Activated CD4-positive, alpha-beta memory T cell treated with anti-CD3 and anti-CD28 coated beads for 36 hours (primary cell): ENCODE data around the gene NVL. TPM values are rescaled to one million over a fixed set of nuclear protein-coding genes. Genes with fewer than 3 reads are reported as not detected.
"Not testable (repeated sequence)": the region's sequence is repeated elsewhere in the genome, so short reads cannot be mapped to it uniquely, and the experiment has no call there.

ENCODE experiments used
- CTCF ChIA-PET: fragments of 350-600 bp; sonication (Branson Sonifier 250); formaldehyde crosslinking; loops from one replicate; lab custom pipeline; 2021; ENCODE audit warnings: antibody characterized with exemption, inconsistent platforms; lab: Charles Lee
- POLR2A ChIA-PET: fragments of 350-600 bp; sonication (Branson Sonifier 250); formaldehyde crosslinking; loops from one replicate; lab custom pipeline; 2021; ENCODE audit warnings: antibody characterized with exemption; lab: Charles Lee
- DNase-seq: peaks from one replicate; pipeline ENCODE4 v3.0.0-alpha.2; 2020
- H3K27ac Mint-ChIP-seq: one replicate; pipeline ENCODE4 v1.8.0; 2021; ENCODE audit warnings: mixed read lengths
- H3K27me3 Mint-ChIP-seq: one replicate; pipeline ENCODE4 v1.8.0; 2021; ENCODE audit warnings: mixed read lengths
- H3K36me3 Mint-ChIP-seq: one replicate; pipeline ENCODE4 v1.8.0; 2021; ENCODE audit warnings: mixed read lengths
- H3K4me1 Mint-ChIP-seq: one replicate; pipeline ENCODE4 v1.8.0; 2021; ENCODE audit warnings: low read depth, mixed read lengths
- H3K4me3 Mint-ChIP-seq: one replicate; pipeline ENCODE4 v1.8.0; 2021; ENCODE audit warnings: mild to moderate bottlenecking, mixed read lengths
- H3K9me3 Mint-ChIP-seq: one replicate; pipeline ENCODE4 v1.8.0; 2021; ENCODE audit warnings: mixed read lengths
- intact Hi-C: fragments of 100-400 bp; cut with micrococcal nuclease; formaldehyde crosslinking; loops from one replicate; pipeline ENCODE4 v1.15.1; 2023
- total RNA-seq, 2 experiments: library from RNA; stranded (reverse); gene quantifications; one replicate each; pipeline ENCODE4 v1.2.3, GENCODE V29; 2021

NVL gene
- total RNA-seq, 2 experiments from 2014 or later = 32.5 to 38.0 TPM

GRCh38 chr1:224219612-224220059 is 110.3 kb downstream of the NVL start:
- ChIA-PET CTCF (no interaction called here), POLR2A (no interaction called here)
- H3K4me3 Mint-ChIP-seq = no peak overlapping the region

GRCh38 chr1:224219011-224219611 is 110.9 kb downstream of the NVL start:
- CTCF ChIA-PET = no interaction called here
- H3K4me3 Mint-ChIP-seq = no peak overlapping the region
- H3K27me3 Mint-ChIP-seq = no peaks in the 10 kb centered on the region
- intact Hi-C loops = no loop called here
- no peak for DNase-seq
- H3K27ac Mint-ChIP-seq = no peak overlapping the region
- no peaks in the 10 kb centered on the region for H3K9me3 Mint-ChIP-seq
- POLR2A ChIA-PET = no interaction called here
- H3K36me3 Mint-ChIP-seq = no peaks in the 10 kb centered on the region
- no peaks in the 10 kb centered on the region for H3K4me1 Mint-ChIP-seq

More at GRCh38 chr1:224219612-224220059, 110.3 kb downstream of the NVL start:
- intact Hi-C loops = no loop called here
- H3K27ac Mint-ChIP-seq = no peak overlapping the region
- no peaks in the 10 kb centered on the region for H3K27me3 Mint-ChIP-seq
- H3K9me3 Mint-ChIP-seq = no peaks in the 10 kb centered on the region
- H3K36me3 Mint-ChIP-seq = no peaks in the 10 kb centered on the region
- no peaks in the 10 kb centered on the region for H3K4me1 Mint-ChIP-seq
- no peak for DNase-seq

- no peaks in the 10 kb centered on the region for H3K9me3 Mint-ChIP-seq
- POLR2A ChIA-PET = no interaction called here
- H3K4me3 Mint-ChIP-seq = no peak overlapping the region
- no peak overlapping the region for H3K27ac Mint-ChIP-seq
- H3K4me1 Mint-ChIP-seq = no peaks in the 10 kb centered on the region
- H3K36me3 Mint-ChIP-seq = no peaks in the 10 kb centered on the region
- no peaks in the 10 kb centered on the region for H3K27me3 Mint-ChIP-seq
- intact Hi-C loops = no loop called here
- CTCF ChIA-PET = no interaction called here
- DNase-seq = no peak
Observed at GRCh38 chr1:224217655-224218623, 112.0 kb downstream of the NVL start.

DNA sequence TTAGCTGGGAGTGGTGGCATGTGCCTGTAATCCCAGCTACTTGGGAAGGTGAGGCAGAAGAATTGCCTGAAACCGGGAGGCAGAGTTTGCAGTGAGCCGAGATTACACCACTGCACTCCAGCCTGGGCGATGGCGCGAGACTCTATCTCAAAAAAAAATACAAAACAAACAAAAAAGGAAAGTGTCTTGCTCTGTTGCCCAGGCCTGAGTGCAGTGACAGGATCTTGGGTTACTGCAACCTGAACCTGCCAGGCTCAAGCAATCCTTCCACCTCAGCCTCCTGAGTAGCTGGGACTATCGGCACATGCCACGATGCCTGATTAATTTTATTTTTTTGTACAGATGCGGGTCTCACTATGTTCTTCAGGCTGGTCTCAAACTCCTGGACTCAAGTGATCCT is 113.6 kb downstream of the NVL start:
- H3K27ac Mint-ChIP-seq = no peak overlapping the region
- ChIA-PET POLR2A (no interaction called here), CTCF (no interaction called here)
- intact Hi-C loops = no loop called here
- H3K36me3 Mint-ChIP-seq = no peaks in the 10 kb centered on the region
- no peaks in the 10 kb centered on the region for H3K27me3 Mint-ChIP-seq
- H3K4me1 Mint-ChIP-seq = no peaks in the 10 kb centered on the region
- H3K9me3 Mint-ChIP-seq = no peaks in the 10 kb centered on the region
- no peak for DNase-seq
- H3K4me3 Mint-ChIP-seq = no peak overlapping the region

DNA sequence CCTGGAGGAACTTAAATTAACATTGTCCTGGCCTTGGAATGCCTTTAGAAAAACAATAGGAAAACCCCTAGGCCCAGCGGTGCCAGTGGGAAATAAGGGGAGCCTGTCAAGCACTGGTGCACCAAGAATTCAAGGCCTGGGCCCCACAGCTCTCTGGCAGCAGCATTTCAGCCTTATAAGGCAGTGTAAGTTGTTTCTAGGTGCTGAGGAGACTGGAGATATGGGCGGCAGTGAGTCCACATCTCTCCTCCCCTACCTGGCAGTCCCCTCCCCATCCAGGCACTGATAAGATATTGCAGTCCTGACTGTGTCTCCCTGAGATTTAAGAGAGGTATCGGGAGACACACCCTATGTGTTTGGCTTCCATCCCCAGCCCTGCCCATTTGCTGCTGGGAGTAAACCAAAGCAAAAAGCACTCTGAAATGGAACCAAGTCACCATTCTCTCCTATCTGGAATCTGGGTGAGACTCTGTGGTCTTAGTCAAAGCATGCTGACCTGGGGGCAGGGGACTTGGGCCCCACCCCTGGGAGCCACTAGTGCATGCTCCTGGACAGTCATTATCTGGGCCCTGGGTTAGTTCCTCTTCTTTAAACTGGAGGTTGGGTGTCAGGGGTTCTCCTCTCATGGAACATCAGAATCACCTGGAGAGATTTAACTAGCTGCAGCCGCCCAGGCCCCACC is 116.4 kb downstream of the NVL start:
- no peak overlapping the region for H3K4me3 Mint-ChIP-seq
- POLR2A ChIA-PET = no interaction called here
- H3K27ac Mint-ChIP-seq = no peak overlapping the region
- H3K27me3 Mint-ChIP-seq = no peaks in the 10 kb centered on the region
- no peak for DNase-seq
- CTCF ChIA-PET = no interaction called here
- H3K4me1 Mint-ChIP-seq = no peaks in the 10 kb centered on the region
- no peaks in the 10 kb centered on the region for H3K9me3 Mint-ChIP-seq
- intact Hi-C loops = no loop called here
- H3K36me3 Mint-ChIP-seq = no peaks in the 10 kb centered on the region

GRCh38 chr1:224212618-224213061 is 117.3 kb downstream of the NVL start:
- intact Hi-C loops = no loop called here
- ChIA-PET CTCF (no interaction called here), POLR2A (no interaction called here)
- H3K4me3 Mint-ChIP-seq = no peak overlapping the region
- H3K4me1 Mint-ChIP-seq = no peaks in the 10 kb centered on the region
- no peaks in the 10 kb centered on the region for H3K9me3 Mint-ChIP-seq
- no peaks in the 10 kb centered on the region for H3K36me3 Mint-ChIP-seq
- no peaks in the 10 kb centered on the region for H3K27me3 Mint-ChIP-seq
- DNase-seq = no peak
- H3K27ac Mint-ChIP-seq = no peak overlapping the region

DNA sequence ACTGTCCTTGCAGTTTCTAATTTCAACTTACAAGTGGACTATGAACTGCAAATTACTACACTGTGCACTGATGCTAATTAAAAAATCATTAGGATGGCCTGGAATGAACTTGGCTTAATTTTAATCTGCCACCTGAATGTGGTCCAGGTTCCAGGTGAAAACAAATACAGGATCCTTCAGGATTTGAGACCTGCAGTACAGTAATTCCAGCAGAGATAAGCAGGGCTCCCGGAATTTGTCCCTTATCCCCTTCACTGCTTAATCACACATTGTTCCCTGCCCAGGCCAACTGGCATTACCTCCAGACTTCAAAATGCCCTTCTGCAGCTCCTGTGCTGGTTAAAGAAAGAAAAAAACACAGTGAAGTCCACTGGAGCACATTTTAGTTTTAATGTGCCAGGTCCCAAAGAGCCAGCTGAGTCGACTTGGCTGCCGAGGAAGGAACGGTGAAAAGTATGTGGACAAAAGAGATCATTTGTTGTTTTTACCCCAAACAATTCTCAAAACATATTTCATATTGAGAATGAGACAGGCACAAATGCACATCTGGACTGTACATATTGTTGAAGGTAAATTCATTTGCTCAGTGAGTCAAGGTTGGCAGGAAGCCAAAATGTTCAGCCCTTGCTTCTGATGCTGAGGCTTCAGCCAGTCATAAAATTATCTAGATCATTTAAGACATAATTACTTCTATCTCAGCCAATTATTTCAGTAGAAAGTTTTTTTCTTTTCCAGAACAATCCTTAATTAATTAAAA is 118.6 kb downstream of the NVL start:
- H3K9me3 Mint-ChIP-seq = no peaks in the 10 kb centered on the region
- no peak for DNase-seq
- H3K4me3 Mint-ChIP-seq = no peak overlapping the region
- H3K36me3 Mint-ChIP-seq = no peaks in the 10 kb centered on the region
- POLR2A ChIA-PET = no interaction called here
- CTCF ChIA-PET = interaction anchor here (1.2 kb wide), 1 partner anchor 95 kb away, joined by 3 read pairs; no protein-coding TSS in a partner anchor
- no peaks in the 10 kb centered on the region for H3K27me3 Mint-ChIP-seq
- intact Hi-C loops = no loop called here
- no peak overlapping the region for H3K27ac Mint-ChIP-seq
- H3K4me1 Mint-ChIP-seq = no peaks in the 10 kb centered on the region

GRCh38 chr1:224205931-224206538 is 123.9 kb downstream of the NVL start:
- not testable (repeated sequence) for H3K27me3 Mint-ChIP-seq, H3K36me3 Mint-ChIP-seq, H3K9me3 Mint-ChIP-seq, H3K27ac Mint-ChIP-seq, H3K4me3 Mint-ChIP-seq, DNase-seq
- H3K4me1 Mint-ChIP-seq = peaks cover 11% of the 10 kb centered on the region
- ChIA-PET CTCF (interaction anchor here (1.5 kb wide), 1 partner anchor 90 kb away, joined by 4 read pairs; no protein-coding TSS in a partner anchor), POLR2A (interaction anchor here (1.8 kb wide), 1 partner anchor 13 kb away, joined by 7 read pairs; no protein-coding TSS in a partner anchor)
- intact Hi-C loops = loop anchor here (1.0 kb wide), 1 partner anchor 24 kb away; no protein-coding TSS in a partner anchor

DNA sequence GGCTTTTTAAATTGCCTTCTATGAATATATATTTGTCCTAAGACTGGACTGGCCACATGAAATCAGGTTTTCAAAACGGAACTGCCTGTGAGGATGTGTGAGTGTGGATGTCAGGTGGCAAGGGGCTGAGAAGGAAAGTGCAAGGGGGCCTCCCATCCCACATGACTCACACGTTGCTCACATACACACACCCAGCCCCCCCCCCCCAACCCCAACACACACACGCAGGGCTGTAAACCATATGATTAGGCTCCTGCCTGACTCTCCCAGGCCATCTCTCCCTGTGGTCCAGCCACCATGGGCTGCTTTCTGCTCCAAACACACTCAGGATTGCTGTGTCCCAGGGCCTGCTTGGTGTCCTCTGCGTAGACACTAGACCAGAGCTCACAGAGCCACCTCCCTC is 124.5 kb downstream of the NVL start:
- H3K9me3 Mint-ChIP-seq = no peaks in the 10 kb centered on the region
- no peak overlapping the region for H3K4me3 Mint-ChIP-seq
- CTCF ChIA-PET = interaction anchor here (1.4 to 1.5 kb wide), 2 partner anchors 12 to 89 kb away, joined by 4 read pairs; no protein-coding TSS in a partner anchor
- no peaks in the 10 kb centered on the region for H3K36me3 Mint-ChIP-seq
- peak; percentile 68 for DNase-seq
- peaks cover 11% of the 10 kb centered on the region for H3K4me1 Mint-ChIP-seq
- intact Hi-C loops = loop anchor here (1.0 kb wide), 1 partner anchor 23 kb away; no protein-coding TSS in a partner anchor
- POLR2A ChIA-PET = interaction anchor here (1.8 kb wide), 1 partner anchor 13 kb away, joined by 7 read pairs; no protein-coding TSS in a partner anchor
- no peaks in the 10 kb centered on the region for H3K27me3 Mint-ChIP-seq
- H3K27ac Mint-ChIP-seq = no peak overlapping the region

DNA sequence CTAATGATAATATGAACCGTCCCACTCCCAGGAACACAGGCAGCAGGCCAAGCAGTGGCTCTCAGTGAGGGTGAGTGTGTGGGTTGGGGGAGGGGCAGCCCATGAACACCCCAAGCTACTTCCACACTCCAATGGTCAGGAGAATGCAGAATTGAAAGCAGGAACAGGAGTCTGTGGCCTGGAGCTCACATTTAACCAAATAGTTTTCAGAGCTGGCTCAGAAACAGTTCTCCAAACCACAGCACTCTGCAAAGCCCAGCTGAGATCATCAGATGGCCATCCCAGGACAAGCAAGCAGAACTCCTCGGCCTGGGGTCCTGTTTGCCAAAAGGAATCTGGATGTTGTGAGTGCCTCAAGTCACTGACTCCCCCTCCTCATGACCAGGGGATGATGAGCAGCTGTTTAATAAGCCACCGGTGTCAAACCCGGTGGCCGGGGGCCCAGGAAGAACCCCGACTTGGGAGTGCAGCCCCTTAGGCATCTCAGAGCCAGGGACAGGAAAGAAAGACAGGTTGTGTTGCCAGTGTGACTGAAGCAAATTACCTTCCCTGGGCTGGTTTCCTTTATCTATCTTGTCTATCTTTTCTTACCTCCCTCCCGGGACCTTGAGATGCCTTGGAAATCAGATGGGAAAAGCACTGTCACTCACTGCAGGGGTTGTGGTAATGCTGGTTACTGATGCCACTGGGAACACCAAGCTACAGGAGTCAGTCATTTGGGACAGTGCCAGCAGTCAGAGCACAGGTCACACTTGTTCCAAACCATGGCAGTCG is 126.5 kb downstream of the NVL start:
- ChIA-PET CTCF (interaction anchor here (1.4 kb wide), 1 partner anchor 50 kb away, joined by 3 read pairs; no protein-coding TSS in a partner anchor), POLR2A (interaction anchor here (1.4 kb wide), 1 partner anchor 34 kb away, joined by 3 read pairs; no protein-coding TSS in a partner anchor)
- no peaks in the 10 kb centered on the region for H3K27me3 Mint-ChIP-seq
- H3K9me3 Mint-ChIP-seq = no peaks in the 10 kb centered on the region
- peaks cover 11% of the 10 kb centered on the region for H3K4me1 Mint-ChIP-seq
- H3K27ac Mint-ChIP-seq = no peak overlapping the region
- intact Hi-C loops = no loop called here
- H3K36me3 Mint-ChIP-seq = no peaks in the 10 kb centered on the region
- DNase-seq = no peak
- H3K4me3 Mint-ChIP-seq = no peak overlapping the region
